ENCODE measurements around the gene LRP1B. TPM values are rescaled to one million over a fixed set of nuclear protein-coding genes. Genes with fewer than 3 reads are reported as not detected.

LRP1B gene
- total RNA-seq, 4 donors from 2014 or later = 3.6 to 10.1 (median 6.1) TPM

DNA sequence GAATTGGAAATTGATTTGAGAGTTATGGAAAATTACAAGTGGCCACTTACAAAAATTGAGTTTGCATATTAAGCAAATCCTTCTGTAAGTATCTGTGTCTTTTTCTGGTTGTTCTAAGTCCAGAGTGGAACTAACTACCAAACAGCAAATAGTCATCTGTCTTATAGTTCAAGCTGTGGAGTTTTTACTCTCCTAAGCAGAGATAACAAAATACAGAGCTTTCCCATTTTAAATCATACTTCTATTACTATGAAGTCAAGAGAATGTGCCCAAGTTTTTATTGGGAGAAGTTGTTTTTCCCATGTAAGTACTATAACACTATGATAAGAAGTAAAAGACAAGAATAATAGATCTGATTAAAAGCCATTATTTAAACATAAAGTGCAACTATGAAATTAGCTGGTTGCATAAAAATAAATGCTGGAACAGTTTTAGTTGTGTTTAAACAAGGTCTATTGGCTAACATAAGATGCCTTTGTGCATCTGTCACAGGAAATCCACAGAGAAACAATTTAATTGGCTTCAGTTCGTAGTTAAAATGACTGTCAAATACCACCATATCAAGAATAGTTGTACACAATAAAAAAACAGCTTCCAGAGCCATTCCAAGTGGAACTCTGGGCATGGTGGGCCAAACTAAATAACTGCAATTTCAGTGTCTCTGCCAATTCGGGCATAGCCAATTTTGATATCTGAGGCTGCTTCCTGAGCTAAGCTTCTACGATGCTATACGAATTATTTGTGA, 1883.2 kb downstream of the LRP1B start:
- ATAC-seq (ENCODE audit: low FRiP score) = no peak
- no peak for DNase-seq (ENCODE audit: low spot score)
- TF ChIP-seq, protein P1, sequence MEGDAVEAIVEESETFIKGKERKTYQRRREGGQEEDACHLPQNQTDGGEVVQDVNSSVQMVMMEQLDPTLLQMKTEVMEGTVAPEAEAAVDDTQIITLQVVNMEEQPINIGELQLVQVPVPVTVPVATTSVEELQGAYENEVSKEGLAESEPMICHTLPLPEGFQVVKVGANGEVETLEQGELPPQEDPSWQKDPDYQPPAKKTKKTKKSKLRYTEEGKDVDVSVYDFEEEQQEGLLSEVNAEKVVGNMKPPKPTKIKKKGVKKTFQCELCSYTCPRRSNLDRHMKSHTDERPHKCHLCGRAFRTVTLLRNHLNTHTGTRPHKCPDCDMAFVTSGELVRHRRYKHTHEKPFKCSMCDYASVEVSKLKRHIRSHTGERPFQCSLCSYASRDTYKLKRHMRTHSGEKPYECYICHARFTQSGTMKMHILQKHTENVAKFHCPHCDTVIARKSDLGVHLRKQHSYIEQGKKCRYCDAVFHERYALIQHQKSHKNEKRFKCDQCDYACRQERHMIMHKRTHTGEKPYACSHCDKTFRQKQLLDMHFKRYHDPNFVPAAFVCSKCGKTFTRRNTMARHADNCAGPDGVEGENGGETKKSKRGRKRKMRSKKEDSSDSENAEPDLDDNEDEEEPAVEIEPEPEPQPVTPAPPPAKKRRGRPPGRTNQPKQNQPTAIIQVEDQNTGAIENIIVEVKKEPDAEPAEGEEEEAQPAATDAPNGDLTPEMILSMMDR (IDR thresholded peaks at IDR 0.05) = no peak

GRCh38 chr2:140246957-140247356, 1883.9 kb downstream of the LRP1B start:
- no peak for ATAC-seq (ENCODE audit: low FRiP score)

GRCh38 chr2:140246058-140246457, 1884.8 kb downstream of the LRP1B start:
- ATAC-seq (ENCODE audit: low FRiP score) (no peak), DNase-seq (ENCODE audit: low spot score) (no peak)
- TF ChIP-seq, protein P1 (IDR thresholded peaks at IDR 0.05) = no peak

More at GRCh38 chr2:140246957-140247356, 1883.9 kb downstream of the LRP1B start:
- no peak for DNase-seq (ENCODE audit: low spot score)
- TF ChIP-seq, protein P1 (IDR thresholded peaks at IDR 0.05) = no peak

DNA sequence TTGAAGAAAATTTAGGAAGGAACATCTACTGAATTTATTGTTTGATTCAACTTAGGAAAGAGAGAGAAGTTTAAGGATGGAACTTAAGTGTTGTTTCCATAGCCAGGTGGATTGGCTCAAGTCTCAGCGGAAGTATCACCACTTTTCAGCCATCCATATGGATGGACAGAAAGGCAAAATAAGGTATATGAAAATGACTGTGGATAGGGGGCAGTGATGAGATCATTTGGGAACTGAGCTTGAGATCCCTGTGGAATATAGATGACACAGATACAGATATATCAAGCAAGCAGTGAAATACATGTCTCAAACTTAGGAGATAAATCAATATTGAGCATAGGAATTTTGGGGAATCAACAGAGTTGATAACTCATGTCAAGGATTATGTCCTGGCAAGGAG, 1887.9 kb downstream of the LRP1B start:
- DNase-seq (ENCODE audit: low spot score) (no peak), ATAC-seq (ENCODE audit: low FRiP score) (no peak)
- TF ChIP-seq, protein P1 (IDR thresholded peaks at IDR 0.05) = no peak

DNA sequence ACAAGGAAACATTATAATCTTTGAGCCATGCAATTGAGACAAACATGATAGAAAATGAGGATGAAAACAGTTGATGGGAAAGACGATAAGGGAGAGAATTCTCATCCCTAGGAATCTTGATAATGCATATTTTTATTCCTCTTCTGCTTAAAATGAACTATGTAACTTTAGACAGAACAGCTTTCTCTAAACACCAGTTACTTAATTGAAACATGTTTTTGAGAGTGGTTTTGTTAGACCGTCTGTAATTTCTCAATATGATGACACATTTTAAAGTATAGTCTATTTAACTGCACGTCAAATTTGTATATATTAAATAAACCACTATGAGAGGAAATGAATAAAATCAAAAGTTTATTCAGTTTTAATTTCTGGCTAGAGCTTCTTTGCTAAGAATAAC, 1896.7 kb downstream of the LRP1B start:
- DNase-seq (ENCODE audit: low spot score) (no peak), ATAC-seq (ENCODE audit: low FRiP score) (no peak)
- TF ChIP-seq, protein P1 (IDR thresholded peaks at IDR 0.05) = no peak

DNA sequence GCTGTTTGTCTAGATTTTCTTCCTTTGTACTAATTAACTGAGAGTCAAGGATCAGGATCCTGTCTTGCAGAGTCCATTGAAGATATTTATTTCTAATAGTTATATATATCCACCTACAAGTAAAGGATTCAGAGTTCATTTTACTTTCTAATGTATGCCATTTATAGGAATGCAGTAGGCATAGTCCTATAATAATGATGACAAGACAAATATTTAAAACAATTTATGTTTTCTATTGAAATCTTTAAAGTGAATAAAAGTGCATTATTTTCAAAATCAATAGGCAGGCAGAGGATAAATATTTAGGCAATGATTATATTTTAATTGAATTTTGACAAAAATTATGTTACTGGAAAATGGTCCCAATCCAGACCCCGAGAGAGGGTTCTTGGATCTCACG, 1919.9 kb downstream of the LRP1B start:
- DNase-seq (ENCODE audit: low spot score) (no peak), ATAC-seq (ENCODE audit: low FRiP score) (no peak)
- TF ChIP-seq, protein P1 (IDR thresholded peaks at IDR 0.05) = no peak

GRCh38 chr2:140205093-140205492, 1925.7 kb downstream of the LRP1B start:
- ATAC-seq (ENCODE audit: low FRiP score) = no peak
- DNase-seq (ENCODE audit: low spot score) = no peak
- TF ChIP-seq, protein P1 (IDR thresholded peaks at IDR 0.05) = no peak

Data from omental fat pad (tissue), 4 donors.